LNCAP (cell line): ENCODE results near the gene ARHGEF2.

ENCODE experiments used
- CTCF ChIP-seq: fragments of 450-650 bp; IDR thresholded peaks from 2 replicates; pipeline ENCODE4 v1.5.1; 2017; ENCODE audit warnings: mild to moderate bottlenecking

The ARHGEF2 gene

GRCh38 chr1:155966135-155966534, 12.2 kb downstream of the ARHGEF2 start:
- TF ChIP-seq CTCF, result no peak

GRCh38 chr1:155964193-155964592, 14.2 kb downstream of the ARHGEF2 start:
- no peak for TF ChIP-seq CTCF

- no peak for TF ChIP-seq CTCF
These were observed 15.6 kb downstream of the ARHGEF2 start for GRCh38 chr1:155962599-155963211.

- no peak for TF ChIP-seq CTCF
These were observed 16.4 kb downstream of the ARHGEF2 start for GRCh38 chr1:155961937-155962336.

- TF ChIP-seq CTCF, result no peak
These were observed 18.1 kb downstream of the ARHGEF2 start for GRCh38 chr1:155960081-155960745.

- no peak for TF ChIP-seq CTCF
These were observed 20.9 kb downstream of the ARHGEF2 start for GRCh38 chr1:155957411-155957915.

- no peak for TF ChIP-seq CTCF
These were observed 23.7 kb downstream of the ARHGEF2 start for GRCh38 chr1:155954645-155955044.
